ENCODE results near the gene STRIP1.

Gene STRIP1

GRCh38 chr1:110087812-110088738, 53.7 kb downstream of the STRIP1 start:
- FAIRE-seq (no peak), DNase-seq (ENCODE audit: insufficient read length, low spot score) (peak; percentile 48)
- TF ChIP-seq TAF1 (IDR thresholded peaks at IDR 0.05; ENCODE audit: low read depth, low read length): no peak
- TF ChIP-seq POLR2A (IDR thresholded peaks at IDR 0.05; ENCODE audit: low read depth, low read length): no peak
- TF ChIP-seq POU2F2 (IDR thresholded peaks at IDR 0.05; ENCODE audit: low read depth, low read length): no peak

- no peak for FAIRE-seq
Measured at GRCh38 chr1:110088739-110089316, 54.4 kb downstream of the STRIP1 start.

GRCh38 chr1:110089561-110090275, 55.3 kb downstream of the STRIP1 start:
- DNase-seq (ENCODE audit: insufficient read length, low spot score) (no peak), FAIRE-seq (no peak)
- TF ChIP-seq POLR2A (IDR thresholded peaks at IDR 0.05; ENCODE audit: low read depth, low read length) (no peak), TAF1 (IDR thresholded peaks at IDR 0.05; ENCODE audit: low read depth, low read length) (no peak), POLR2AphosphoS5 (IDR thresholded peaks at IDR 0.05; ENCODE audit: low read depth, low read length) (no peak), SPI1 (IDR thresholded peaks at IDR 0.05; ENCODE audit: low read depth, low read length) (no peak), POU2F2 (IDR thresholded peaks at IDR 0.05; ENCODE audit: low read depth, low read length) (no peak), PAX5 (IDR thresholded peaks at IDR 0.05; ENCODE audit: insufficient read depth, low read length, severe bottlenecking) (no peak)

More at GRCh38 chr1:110088739-110089316, 54.4 kb downstream of the STRIP1 start:
- no peak for TF ChIP-seq PAX5 (IDR thresholded peaks at IDR 0.05; ENCODE audit: insufficient read depth, low read length, severe bottlenecking)
- no peak for TF ChIP-seq POU2F2 (IDR thresholded peaks at IDR 0.05; ENCODE audit: low read depth, low read length)
- no peak for TF ChIP-seq POLR2AphosphoS5 (IDR thresholded peaks at IDR 0.05; ENCODE audit: low read depth, low read length)
- TF ChIP-seq POLR2A (IDR thresholded peaks at IDR 0.05; ENCODE audit: low read depth, low read length): no peak
- no peak for TF ChIP-seq TAF1 (IDR thresholded peaks at IDR 0.05; ENCODE audit: low read depth, low read length)
- no peak for TF ChIP-seq SPI1 (IDR thresholded peaks at IDR 0.05; ENCODE audit: low read depth, low read length)
- DNase-seq (ENCODE audit: insufficient read length, low spot score): no peak

GRCh38 chr1:110091381-110091780, 57.0 kb downstream of the STRIP1 start:
- FAIRE-seq (no peak), DNase-seq (ENCODE audit: insufficient read length, low spot score) (no peak)
- no peak for TF ChIP-seq POLR2AphosphoS5 (IDR thresholded peaks at IDR 0.05; ENCODE audit: low read depth, low read length)
- TF ChIP-seq PAX5 (IDR thresholded peaks at IDR 0.05; ENCODE audit: insufficient read depth, low read length, severe bottlenecking): no peak
- TF ChIP-seq SPI1 (IDR thresholded peaks at IDR 0.05; ENCODE audit: low read depth, low read length): no peak
- TF ChIP-seq POU2F2 (IDR thresholded peaks at IDR 0.05; ENCODE audit: low read depth, low read length): no peak
- TF ChIP-seq TAF1 (IDR thresholded peaks at IDR 0.05; ENCODE audit: low read depth, low read length): no peak
- TF ChIP-seq POLR2A (IDR thresholded peaks at IDR 0.05; ENCODE audit: low read depth, low read length): no peak

GRCh38 chr1:110091791-110092190, 57.4 kb downstream of the STRIP1 start:
- no peak for DNase-seq (ENCODE audit: insufficient read length, low spot score)
- TF ChIP-seq POU2F2 (IDR thresholded peaks at IDR 0.05; ENCODE audit: low read depth, low read length): no peak
- no peak for TF ChIP-seq POLR2A (IDR thresholded peaks at IDR 0.05; ENCODE audit: low read depth, low read length)
- no peak for TF ChIP-seq TAF1 (IDR thresholded peaks at IDR 0.05; ENCODE audit: low read depth, low read length)
- TF ChIP-seq PAX5 (IDR thresholded peaks at IDR 0.05; ENCODE audit: insufficient read depth, low read length, severe bottlenecking): no peak
- no peak for TF ChIP-seq SPI1 (IDR thresholded peaks at IDR 0.05; ENCODE audit: low read depth, low read length)
- TF ChIP-seq POLR2AphosphoS5 (IDR thresholded peaks at IDR 0.05; ENCODE audit: low read depth, low read length): no peak
- no peak for FAIRE-seq

DNA sequence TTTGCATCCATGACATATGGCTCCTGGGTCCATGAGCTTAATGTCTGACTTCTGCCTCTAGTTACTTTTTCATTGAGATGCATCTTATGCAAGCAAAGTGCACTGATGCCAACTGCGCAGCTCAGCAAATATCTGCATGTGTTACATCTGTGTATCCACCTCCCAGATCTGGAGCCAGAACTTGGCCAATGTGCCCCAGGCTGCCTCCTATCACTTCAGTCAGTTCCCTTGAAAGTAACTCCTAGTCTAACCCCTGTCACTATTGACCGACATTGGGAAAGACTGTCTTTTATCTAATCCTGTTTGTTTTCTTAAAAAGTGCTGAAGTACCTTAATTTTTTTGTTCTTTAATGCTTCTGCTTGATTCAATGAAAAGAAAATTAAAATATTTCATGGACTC, 58.6 kb downstream of the STRIP1 start:
- FAIRE-seq: no peak

DNA sequence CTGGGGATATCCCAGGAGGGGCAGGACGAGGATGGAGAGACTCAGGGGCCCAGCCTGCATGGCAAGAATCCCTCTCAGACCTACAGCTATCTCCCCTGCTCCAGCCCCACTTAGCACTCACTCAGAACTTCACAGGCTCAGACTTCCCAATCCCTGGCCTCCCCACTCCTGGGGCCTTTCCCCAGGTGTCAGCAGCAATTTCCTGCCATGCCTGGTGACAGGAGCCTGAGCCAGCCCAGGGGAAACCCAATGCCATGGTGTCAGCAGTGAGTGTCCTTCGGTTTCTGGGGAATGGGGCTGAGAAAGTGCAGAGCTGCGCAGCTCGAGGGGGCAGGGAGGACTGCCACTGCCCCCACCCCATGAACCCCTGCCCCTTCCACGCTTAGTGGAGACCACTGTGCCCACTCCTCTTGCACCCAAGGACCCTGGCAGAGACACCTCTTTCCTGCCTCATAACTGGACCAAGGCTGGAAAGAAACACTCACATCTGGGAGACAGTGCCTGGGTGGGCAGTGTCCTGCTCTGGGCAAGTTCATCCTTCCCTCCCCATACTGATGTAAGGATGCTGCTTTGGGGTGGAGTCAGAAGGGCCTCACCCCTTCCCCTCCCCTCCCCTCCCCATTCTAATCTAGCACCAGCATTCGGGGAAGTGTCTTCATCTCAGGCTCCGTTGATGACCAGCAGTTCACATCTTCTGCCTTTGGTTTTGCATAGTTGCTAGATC, 60.7 kb downstream of the STRIP1 start:
- TF ChIP-seq POU2F2 (IDR thresholded peaks at IDR 0.05; ENCODE audit: low read depth, low read length) (no peak), SPI1 (IDR thresholded peaks at IDR 0.05; ENCODE audit: low read depth, low read length) (no peak), TAF1 (IDR thresholded peaks at IDR 0.05; ENCODE audit: low read depth, low read length) (no peak), POLR2AphosphoS5 (IDR thresholded peaks at IDR 0.05; ENCODE audit: low read depth, low read length) (no peak), POLR2A (IDR thresholded peaks at IDR 0.05; ENCODE audit: low read depth, low read length) (no peak), PAX5 (IDR thresholded peaks at IDR 0.05; ENCODE audit: insufficient read depth, low read length, severe bottlenecking) (no peak)
- FAIRE-seq (no peak), DNase-seq (ENCODE audit: insufficient read length, low spot score) (no peak)

More for the DNA sequence above, 58.6 kb downstream of the STRIP1 start:
- DNase-seq (ENCODE audit: insufficient read length, low spot score): no peak
- TF ChIP-seq PAX5 (IDR thresholded peaks at IDR 0.05; ENCODE audit: insufficient read depth, low read length, severe bottlenecking) (no peak), POLR2A (IDR thresholded peaks at IDR 0.05; ENCODE audit: low read depth, low read length) (no peak), TAF1 (IDR thresholded peaks at IDR 0.05; ENCODE audit: low read depth, low read length) (no peak), SPI1 (IDR thresholded peaks at IDR 0.05; ENCODE audit: low read depth, low read length) (no peak), POLR2AphosphoS5 (IDR thresholded peaks at IDR 0.05; ENCODE audit: low read depth, low read length) (no peak), POU2F2 (IDR thresholded peaks at IDR 0.05; ENCODE audit: low read depth, low read length) (no peak)

DNA sequence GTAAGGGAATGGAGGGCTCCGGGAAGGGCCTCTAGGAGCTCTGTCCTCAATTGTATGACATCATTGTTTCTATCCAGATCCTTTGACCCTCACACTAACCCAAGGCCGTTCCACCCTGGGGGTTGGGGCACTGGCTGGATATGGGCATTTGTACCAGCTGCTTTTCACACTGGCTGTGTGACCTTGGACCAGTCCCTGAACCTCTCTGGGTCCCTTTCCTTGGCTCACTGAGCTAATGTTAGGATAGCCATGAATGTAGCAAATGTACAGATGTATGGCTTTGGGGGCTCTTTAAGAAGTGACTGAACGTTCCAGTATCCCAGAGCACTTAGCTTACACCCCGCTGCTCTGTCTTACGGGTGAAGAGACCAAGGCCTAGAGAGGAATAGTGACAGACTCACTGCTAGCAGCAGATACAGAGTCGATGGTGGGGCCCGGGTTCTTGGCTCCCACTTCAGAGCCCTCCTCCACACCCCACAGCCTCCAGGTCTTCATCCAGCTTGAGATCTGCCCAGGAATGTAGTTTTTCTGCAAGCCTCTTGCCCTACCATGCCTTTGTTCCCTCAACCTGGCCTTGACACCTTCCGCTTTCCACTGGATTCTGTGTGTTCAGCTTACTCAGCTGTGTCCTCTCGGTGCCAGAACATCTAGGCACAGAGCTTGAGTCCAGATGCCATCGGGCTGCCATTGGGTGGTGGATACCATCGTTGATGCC, 63.2 kb downstream of the STRIP1 start:
- no peak for FAIRE-seq
- DNase-seq (ENCODE audit: insufficient read length, low spot score): no peak
- TF ChIP-seq POLR2A (IDR thresholded peaks at IDR 0.05; ENCODE audit: low read depth, low read length): no peak
- TF ChIP-seq PAX5 (IDR thresholded peaks at IDR 0.05; ENCODE audit: insufficient read depth, low read length, severe bottlenecking): no peak
- TF ChIP-seq SPI1 (IDR thresholded peaks at IDR 0.05; ENCODE audit: low read depth, low read length): no peak
- TF ChIP-seq TAF1 (IDR thresholded peaks at IDR 0.05; ENCODE audit: low read depth, low read length): no peak
- no peak for TF ChIP-seq POU2F2 (IDR thresholded peaks at IDR 0.05; ENCODE audit: low read depth, low read length)
- no peak for TF ChIP-seq POLR2AphosphoS5 (IDR thresholded peaks at IDR 0.05; ENCODE audit: low read depth, low read length)

All from GM12891 (cell line).